ENCODE data around the gene MRPL41.
"Not testable (repeated sequence)": the region's sequence is repeated elsewhere in the genome, so short reads cannot be mapped to it uniquely, and the experiment has no call there.

Gene MRPL41

DNA sequence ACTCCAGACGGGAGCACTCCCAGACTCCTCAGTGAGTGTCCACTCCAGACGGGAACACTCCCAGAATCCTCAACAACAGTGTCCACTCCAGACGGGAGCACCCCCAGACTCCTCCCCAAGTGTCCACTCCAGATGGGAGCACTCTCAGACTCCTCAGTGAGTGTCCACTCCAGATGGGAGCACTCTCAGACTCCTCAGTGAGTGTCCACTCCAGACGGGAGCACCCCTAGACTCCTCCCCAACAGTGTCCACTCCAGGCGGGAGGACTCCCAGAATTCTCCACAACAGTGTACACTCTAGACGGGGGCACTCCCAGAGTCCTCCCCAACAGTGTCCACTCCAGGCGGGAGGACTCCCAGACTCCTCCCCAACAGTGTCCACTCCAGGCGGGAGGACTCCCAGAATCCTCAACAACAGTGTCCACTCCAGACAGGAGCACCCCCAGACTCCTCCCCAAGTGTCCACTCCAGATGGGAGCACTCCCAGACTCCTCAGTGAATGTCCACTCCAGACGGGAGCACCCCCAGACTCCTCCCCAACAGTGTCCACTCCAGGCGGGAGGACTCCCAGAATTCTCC, 18.7 kb upstream of the MRPL41 start:
- not testable (repeated sequence) for H3K36me3 ChIP-seq (ENCODE audit: insufficient read depth, low read length); H3K27me3 ChIP-seq (ENCODE audit: insufficient read depth, low read length); H2AFZ ChIP-seq (ENCODE audit: low read depth, low read length); H3K9me3 ChIP-seq (ENCODE audit: low read length); H3K4me3 ChIP-seq (ENCODE audit: low read length); H3K4me1 ChIP-seq (ENCODE audit: insufficient read depth, low read length)

DNA sequence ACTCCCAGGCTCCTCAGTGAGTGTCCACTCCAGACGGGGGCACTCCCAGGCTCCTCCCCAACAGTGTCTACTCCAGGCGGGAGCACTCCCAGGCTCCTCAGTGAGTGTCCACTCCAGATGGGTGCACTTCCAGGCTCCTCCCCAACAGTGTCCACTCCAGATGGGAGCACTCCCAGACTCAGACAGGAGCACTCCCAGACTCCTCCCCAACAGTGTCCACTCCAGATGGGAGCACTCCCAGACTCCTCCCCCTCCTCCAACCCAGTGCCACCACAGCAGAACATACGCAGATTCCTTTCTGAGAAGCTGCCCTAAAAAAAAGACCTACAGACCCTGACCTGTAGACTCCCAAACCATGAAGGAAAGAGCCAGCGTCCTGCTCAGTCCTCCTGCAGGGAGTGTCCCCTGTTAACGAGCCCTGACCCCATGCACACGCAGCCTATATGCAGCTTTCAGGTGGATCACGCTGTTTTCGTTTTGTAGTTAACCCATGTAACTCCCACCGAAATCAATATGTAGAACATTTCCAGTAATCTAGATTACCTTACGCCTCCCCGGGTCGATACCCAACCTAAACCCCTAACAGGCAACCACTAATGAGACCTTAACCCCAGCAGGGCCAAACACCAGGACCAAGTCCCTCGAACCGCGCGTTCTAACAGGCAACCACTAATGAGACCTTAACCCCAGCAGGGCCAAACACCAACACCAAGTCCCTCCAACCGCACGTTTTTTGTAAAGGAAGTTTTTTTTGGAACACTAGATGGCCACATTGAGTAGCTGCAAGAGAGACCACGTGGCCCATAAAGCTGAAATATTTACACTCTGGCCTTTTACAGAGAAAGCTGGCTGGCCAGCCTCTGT, 17.2 kb upstream of the MRPL41 start:
- no peaks in the 10 kb centered on the region for H3K36me3 ChIP-seq (ENCODE audit: insufficient read depth, low read length)
- H3K4me1 ChIP-seq (ENCODE audit: insufficient read depth, low read length): no peaks in the 10 kb centered on the region
- H3K27me3 ChIP-seq (ENCODE audit: insufficient read depth, low read length): no peaks in the 10 kb centered on the region
- H3K9me3 ChIP-seq (ENCODE audit: low read length): no peaks in the 10 kb centered on the region
- H3K4me3 ChIP-seq (ENCODE audit: low read length): no peak overlapping the region
- no peak overlapping the region for H2AFZ ChIP-seq (ENCODE audit: low read depth, low read length)

DNA sequence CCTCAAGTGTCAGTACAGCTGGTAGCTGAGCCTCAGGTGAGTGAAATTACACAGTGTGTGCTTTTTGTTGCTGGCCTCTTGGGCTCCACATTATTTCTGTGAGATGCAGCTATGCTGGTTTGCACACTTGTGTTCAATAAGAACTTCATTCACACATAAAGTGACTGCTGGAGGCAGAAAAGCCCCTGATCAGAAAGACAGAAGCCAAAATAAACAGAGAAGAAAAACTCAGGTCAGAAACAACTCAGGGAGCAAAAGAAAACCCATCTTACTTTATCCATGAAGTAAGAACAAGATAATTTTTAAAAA, 16.6 kb upstream of the MRPL41 start:
- Histone ChIP-seq H3K4me1 (ENCODE audit: insufficient read depth, low read length) (no peaks in the 10 kb centered on the region), H2AFZ (ENCODE audit: low read depth, low read length) (no peak overlapping the region), H3K36me3 (ENCODE audit: insufficient read depth, low read length) (no peaks in the 10 kb centered on the region), H3K9me3 (ENCODE audit: low read length) (no peaks in the 10 kb centered on the region), H3K27me3 (ENCODE audit: insufficient read depth, low read length) (no peaks in the 10 kb centered on the region), H3K4me3 (ENCODE audit: low read length) (no peak overlapping the region)

DNA sequence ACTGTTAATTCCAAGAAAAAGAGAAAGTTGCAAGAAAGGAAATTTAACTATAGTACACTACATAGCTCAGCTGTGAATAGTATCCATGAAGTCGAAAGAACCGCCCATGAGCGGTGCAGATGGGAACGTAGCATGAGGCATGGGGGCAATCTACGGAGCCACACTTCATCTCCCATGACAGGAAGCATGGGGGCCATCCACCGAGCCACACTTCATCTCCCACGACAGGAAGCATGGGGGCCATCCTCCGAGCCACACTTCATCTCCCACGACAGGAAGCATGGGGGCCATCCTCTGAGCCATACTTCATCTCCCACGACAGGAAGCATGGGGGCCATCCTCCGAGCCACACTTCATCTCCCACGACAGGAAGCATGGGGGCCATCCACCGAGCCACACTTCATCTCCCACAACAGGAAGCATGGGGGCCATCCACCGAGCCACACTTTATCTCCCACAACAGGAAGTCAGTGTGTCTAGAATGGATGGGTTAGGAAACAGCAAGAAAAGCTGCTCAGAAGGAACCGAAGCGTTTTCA, 15.0 kb upstream of the MRPL41 start:
- H3K27me3 ChIP-seq (ENCODE audit: insufficient read depth, low read length); H3K36me3 ChIP-seq (ENCODE audit: insufficient read depth, low read length); H3K4me1 ChIP-seq (ENCODE audit: insufficient read depth, low read length); H3K4me3 ChIP-seq (ENCODE audit: low read length); H3K9me3 ChIP-seq (ENCODE audit: low read length); H2AFZ ChIP-seq (ENCODE audit: low read depth, low read length): not testable (repeated sequence)

DNA sequence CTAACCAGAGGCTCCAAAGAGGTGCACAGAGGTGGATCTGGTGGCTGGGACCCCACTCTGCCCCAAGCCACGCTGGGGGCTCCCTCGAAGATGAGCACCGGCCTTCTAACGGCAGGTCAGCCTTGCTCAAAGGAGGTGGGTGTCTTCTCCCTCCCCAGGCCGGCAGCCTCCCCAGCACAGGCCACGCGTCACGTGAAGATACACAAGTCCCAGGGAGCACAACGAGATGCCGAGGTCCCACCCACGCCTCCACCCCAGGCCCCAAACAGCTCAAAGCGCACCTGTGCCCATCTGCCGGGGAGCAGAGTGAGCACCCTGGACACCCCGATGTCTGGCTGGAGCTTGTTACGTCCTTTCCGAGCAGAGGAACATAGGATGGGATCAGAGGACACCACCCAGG, 13.6 kb upstream of the MRPL41 start:
- Histone ChIP-seq H3K9me3 (ENCODE audit: low read length) (no peaks in the 10 kb centered on the region), H3K36me3 (ENCODE audit: insufficient read depth, low read length) (no peaks in the 10 kb centered on the region), H3K4me3 (ENCODE audit: low read length) (no peak overlapping the region), H3K4me1 (ENCODE audit: insufficient read depth, low read length) (peaks cover 3% of the 10 kb centered on the region), H2AFZ (ENCODE audit: low read depth, low read length) (no peak overlapping the region), H3K27me3 (ENCODE audit: insufficient read depth, low read length) (no peaks in the 10 kb centered on the region)

DNA sequence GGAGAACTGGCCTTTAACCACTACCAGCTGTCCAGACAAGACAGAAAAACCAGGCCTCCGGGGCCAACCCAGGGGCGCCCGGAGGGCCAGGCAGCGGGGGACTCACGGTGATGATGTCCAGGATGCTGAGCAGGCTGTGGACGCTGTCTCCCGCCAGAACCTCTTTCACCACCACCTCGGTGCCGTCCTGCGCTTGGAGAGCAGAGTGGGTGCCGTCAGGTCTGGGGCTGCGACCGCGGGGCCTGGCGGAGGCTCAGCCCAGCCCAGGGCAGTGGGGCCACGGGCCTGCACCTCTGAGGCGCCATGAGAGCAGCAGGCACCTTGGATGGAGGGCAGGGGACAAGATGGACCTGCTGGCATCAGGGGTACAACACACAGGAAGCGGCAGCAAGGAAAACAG, 11.1 kb upstream of the MRPL41 start:
- Histone ChIP-seq H3K4me3 (ENCODE audit: low read length) (no peak overlapping the region), H2AFZ (ENCODE audit: low read depth, low read length) (no peak overlapping the region), H3K27me3 (ENCODE audit: insufficient read depth, low read length) (no peaks in the 10 kb centered on the region), H3K4me1 (ENCODE audit: insufficient read depth, low read length) (peaks cover 3% of the 10 kb centered on the region), H3K36me3 (ENCODE audit: insufficient read depth, low read length) (no peaks in the 10 kb centered on the region), H3K9me3 (ENCODE audit: low read length) (no peaks in the 10 kb centered on the region)

DNA sequence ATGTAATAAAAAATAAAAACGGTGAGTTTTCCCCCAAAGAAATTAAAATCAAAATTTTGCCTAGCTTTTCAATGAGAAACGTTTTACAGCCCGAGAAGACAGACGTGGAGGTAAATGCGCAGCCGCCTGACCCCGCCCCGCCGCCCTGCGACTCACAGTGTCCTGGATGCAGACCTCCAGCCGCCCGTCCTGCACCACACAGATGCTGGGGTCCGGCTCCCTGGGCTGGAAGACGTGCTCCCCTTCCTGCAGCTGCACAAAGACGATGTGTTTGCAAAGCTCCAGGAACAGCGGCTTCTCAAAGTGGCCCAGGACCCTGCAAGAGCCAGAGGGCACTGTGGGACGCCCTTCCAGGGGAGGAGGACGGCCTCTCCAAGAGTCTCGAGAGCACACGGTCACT, 9.2 kb upstream of the MRPL41 start:
- Histone ChIP-seq H3K4me3 (ENCODE audit: low read length) (no peak overlapping the region), H3K36me3 (ENCODE audit: insufficient read depth, low read length) (no peaks in the 10 kb centered on the region), H3K27me3 (ENCODE audit: insufficient read depth, low read length) (no peaks in the 10 kb centered on the region), H3K9me3 (ENCODE audit: low read length) (peaks cover 3% of the 10 kb centered on the region), H3K4me1 (ENCODE audit: insufficient read depth, low read length) (peaks cover 3% of the 10 kb centered on the region), H2AFZ (ENCODE audit: low read depth, low read length) (no peak overlapping the region)

DNA sequence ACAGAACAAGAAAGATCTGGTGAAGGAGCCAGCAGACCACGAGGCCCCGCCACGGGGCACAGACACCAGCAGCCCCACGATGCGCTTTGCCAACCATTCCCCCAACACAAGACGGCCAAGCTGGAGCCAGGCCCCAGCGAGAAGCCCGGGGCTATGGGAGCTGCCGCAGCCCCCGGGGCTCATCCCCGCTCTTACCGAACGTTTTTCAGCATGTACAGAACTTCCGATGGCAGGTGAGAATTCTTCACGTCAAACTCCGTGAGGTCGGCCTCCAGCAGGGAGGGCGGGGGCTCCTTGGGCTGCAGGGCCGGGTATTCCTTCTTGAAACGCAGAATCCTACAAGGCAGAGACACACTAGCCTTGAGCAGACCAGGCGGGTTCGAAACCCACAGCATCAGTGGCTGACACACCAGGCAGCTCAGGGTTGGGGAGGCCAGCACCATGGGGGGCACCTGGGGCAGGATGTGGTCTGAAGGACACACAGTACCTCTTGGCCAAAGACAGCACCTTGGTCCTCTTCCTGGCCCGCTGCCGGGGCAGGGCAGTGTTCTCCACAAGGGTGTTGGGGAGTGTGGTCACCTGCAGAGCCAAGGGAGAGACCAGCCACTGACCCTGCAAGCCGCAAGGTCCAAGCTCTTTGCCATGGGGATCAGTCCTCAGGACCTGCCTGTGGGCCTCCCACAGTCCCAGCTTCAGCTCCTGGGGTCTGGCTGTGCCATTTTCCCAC, 8.3 kb upstream of the MRPL41 start:
- Histone ChIP-seq H3K36me3 (ENCODE audit: insufficient read depth, low read length) (no peaks in the 10 kb centered on the region), H2AFZ (ENCODE audit: low read depth, low read length) (no peak overlapping the region), H3K4me1 (ENCODE audit: insufficient read depth, low read length) (peaks cover 3% of the 10 kb centered on the region), H3K4me3 (ENCODE audit: low read length) (no peak overlapping the region), H3K9me3 (ENCODE audit: low read length) (peaks cover 3% of the 10 kb centered on the region), H3K27me3 (ENCODE audit: insufficient read depth, low read length) (no peaks in the 10 kb centered on the region)

DNA sequence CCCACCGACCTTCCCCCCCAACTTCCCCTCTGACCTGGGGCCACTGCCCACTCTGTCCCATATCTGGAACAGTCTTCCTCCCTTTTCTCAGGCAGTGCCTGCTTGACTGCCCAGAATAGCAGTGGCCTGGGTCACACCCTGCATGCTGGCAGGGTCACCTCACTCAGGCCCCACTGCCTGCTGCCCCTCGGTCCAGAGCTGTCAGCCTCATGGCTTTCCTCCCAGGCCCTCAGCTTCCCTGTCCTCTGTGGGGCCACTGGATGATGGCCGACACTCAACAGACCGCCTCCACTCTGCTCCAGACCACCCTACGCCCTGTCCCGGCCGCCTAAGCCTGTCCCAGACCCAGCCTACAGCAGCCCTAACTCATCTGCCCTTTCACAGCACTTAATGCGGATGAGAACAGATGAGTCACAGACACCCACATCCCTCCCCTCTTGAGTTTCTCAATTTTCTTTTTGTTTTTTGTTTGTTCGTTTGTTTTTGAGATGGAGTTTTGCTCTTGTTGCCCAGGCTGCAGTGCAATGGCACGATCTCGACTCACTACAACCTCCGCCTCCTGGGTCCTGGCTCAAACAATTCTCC, 7.4 kb upstream of the MRPL41 start:
- H3K9me3 ChIP-seq (ENCODE audit: low read length): peaks cover 5% of the 10 kb centered on the region

DNA sequence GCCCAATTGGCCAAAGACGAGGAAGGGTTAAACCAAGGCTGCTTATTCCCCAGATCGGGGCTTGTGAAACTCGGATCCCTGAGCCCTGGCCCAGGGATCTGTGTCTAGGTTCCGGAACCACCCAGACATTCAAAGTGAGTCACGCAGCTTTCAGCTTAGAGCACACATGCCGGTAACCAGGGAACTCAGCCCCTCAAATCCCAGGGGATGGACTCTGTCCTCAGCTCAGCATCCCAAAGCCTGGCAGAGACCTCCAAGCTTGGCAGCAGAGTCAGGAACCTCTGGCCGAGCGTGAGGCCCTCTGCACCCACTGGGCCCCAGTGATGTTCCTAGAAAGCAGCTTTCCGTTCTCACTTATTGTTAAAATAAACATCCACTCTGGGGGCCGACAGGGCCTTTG, 6.6 kb upstream of the MRPL41 start:
- no peak overlapping the region for H2AFZ ChIP-seq (ENCODE audit: low read depth, low read length)
- peaks cover 5% of the 10 kb centered on the region for H3K9me3 ChIP-seq (ENCODE audit: low read length)
- H3K27me3 ChIP-seq (ENCODE audit: insufficient read depth, low read length): no peaks in the 10 kb centered on the region
- H3K36me3 ChIP-seq (ENCODE audit: insufficient read depth, low read length): no peaks in the 10 kb centered on the region
- no peak overlapping the region for H3K4me3 ChIP-seq (ENCODE audit: low read length)
- peaks cover 10% of the 10 kb centered on the region for H3K4me1 ChIP-seq (ENCODE audit: insufficient read depth, low read length)

More for the DNA sequence above, 7.4 kb upstream of the MRPL41 start:
- no peaks in the 10 kb centered on the region for H3K27me3 ChIP-seq (ENCODE audit: insufficient read depth, low read length)
- H3K4me1 ChIP-seq (ENCODE audit: insufficient read depth, low read length): peaks cover 3% of the 10 kb centered on the region
- no peaks in the 10 kb centered on the region for H3K36me3 ChIP-seq (ENCODE audit: insufficient read depth, low read length)
- H2AFZ ChIP-seq (ENCODE audit: low read depth, low read length): no peak overlapping the region
- no peak overlapping the region for H3K4me3 ChIP-seq (ENCODE audit: low read length)

DNA sequence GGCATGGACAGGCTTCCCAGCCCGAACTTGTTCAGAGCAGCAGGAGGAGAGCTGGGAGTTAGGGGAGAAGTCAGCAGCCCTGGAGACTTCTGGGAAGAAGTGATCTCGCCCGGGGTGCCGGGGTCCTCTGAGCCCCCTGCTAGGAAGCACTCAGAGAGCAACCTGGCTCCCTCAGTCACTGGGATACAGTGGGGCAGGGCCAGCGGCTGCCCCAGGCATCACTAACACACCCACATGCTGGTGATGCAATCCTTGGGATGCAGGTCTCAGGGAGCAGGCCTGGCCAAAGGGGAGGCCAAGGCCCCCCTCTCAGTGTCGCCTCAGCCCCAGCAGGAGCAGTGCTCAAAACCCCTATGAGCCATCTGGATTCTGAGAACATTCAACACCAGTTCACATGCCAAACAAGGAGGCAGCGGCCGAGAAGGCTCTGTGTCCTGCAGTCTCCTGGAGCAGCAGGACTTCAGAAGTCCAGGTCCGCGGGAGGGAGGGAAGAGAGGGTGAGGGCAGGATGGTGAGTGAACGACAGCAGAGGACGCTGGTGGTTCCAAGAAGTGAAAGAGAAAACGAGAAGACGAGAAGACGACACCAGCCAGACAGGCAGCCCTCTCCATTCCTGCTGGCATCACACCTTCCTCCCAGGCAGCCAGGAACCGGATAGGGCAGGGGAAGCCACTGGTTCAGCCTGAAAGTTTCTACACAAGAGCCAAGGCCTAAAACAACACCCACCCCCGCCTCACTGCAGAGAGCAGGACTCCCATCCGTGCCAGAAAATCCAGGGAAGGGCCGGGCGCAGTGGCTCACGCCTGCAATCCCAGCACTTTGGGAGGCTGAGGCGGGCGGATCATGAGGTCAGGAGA, 3.8 kb upstream of the MRPL41 start:
- no peak overlapping the region for H2AFZ ChIP-seq (ENCODE audit: low read depth, low read length)
- peaks cover 9% of the 10 kb centered on the region for H3K4me1 ChIP-seq (ENCODE audit: insufficient read depth, low read length)
- H3K9me3 ChIP-seq (ENCODE audit: low read length): peaks cover 5% of the 10 kb centered on the region
- H3K4me3 ChIP-seq (ENCODE audit: low read length): no peak overlapping the region
- H3K36me3 ChIP-seq (ENCODE audit: insufficient read depth, low read length): no peaks in the 10 kb centered on the region
- no peaks in the 10 kb centered on the region for H3K27me3 ChIP-seq (ENCODE audit: insufficient read depth, low read length)

DNA sequence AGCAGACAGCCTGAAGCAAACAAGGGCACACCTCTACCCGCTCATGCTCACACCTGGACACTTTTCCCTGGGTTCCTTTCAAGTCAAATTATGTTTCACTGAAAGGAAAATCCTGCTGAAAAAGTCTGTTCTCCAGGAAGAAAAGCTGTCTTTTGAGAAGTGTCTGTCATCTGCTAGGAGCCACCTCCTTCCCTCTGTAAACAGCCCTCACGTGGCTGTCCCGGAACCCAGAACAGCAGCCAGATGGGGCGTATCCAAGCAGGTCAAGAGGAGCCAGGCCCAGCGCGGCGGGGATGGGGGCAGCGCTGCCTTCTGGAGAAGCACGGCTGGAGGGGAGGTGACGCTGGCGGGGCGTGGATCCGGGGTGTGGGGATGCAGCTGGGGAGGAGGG, 1.5 kb upstream of the MRPL41 start, which contains the start of gene PNPLA7:
PNPLA7 (minus strand) TSS at position 172 of the 391 bp plus-strand sequence. CDS start 205 bp downstream, outside the sequence.
- Histone ChIP-seq H3K4me3 (ENCODE audit: low read length) (peak within 1 kb of the TSS; percentile 57), H3K9me3 (ENCODE audit: low read length) (peaks cover 5% of the 10 kb centered on the region), H2AFZ (ENCODE audit: low read depth, low read length) (no peak within 1 kb of the TSS), H3K27me3 (ENCODE audit: insufficient read depth, low read length) (no peaks in the 10 kb centered on the region), H3K36me3 (ENCODE audit: insufficient read depth, low read length) (peaks cover 11% of the 10 kb centered on the region), H3K4me1 (ENCODE audit: insufficient read depth, low read length) (peaks cover 9% of the 10 kb centered on the region)

Data from neuron (in vitro differentiated cells).